Breast epithelium (tissue), 4 donors: ENCODE results near the gene SAMD3. TPM values are rescaled to one million over a fixed set of nuclear protein-coding genes. Genes with fewer than 3 reads are reported as not detected.

Experiments
- DNase-seq, 2 donors: peaks; one replicate each; pipeline ENCODE4 v3.0.0-alpha.2; 2019; ENCODE audit warnings: low spot score in 2 of 2
- H3K27ac ChIP-seq, 2 donors: fragments of 200-600 bp; sonication (generic) in 1 of 2; one replicate each; pipeline ENCODE4 v1.5.1; 2016 to 2019; ENCODE audit warnings: mild to moderate bottlenecking in 1 of 2
- H3K27me3 ChIP-seq, 2 donors: fragments of 200-600 bp; sonication (generic) in 1 of 2; one replicate each; pipeline versions ENCODE4 v1.5.1 to v1.6.0; 2017 to 2019; ENCODE audit warnings: control low read depth in 1 of 2, mild to moderate bottlenecking in 1 of 2
- H3K36me3 ChIP-seq: fragments of 200-600 bp; one replicate; pipeline ENCODE4 v1.5.1; 2019
- H3K4me1 ChIP-seq, 2 donors: fragments of 200-600 bp; sonication (generic); one replicate each; pipeline ENCODE4 v1.5.1; 2016 to 2019; ENCODE audit warnings: control low read depth in 1 of 2
- H3K4me3 ChIP-seq, 3 donors: fragments of 200-600 bp; sonication (generic); 1 replicate in 2 of 3; 2 replicates in 1 of 3; pipeline ENCODE4 v1.5.1; 2016 to 2019; ENCODE audit warnings: mild to moderate bottlenecking in 3 of 3, moderate library complexity in 2 of 3
- H3K9me3 ChIP-seq, 2 donors: fragments of 200-600 bp; sonication (generic) in 1 of 2; one replicate each; pipeline ENCODE4 v1.5.1; 2016 to 2019; ENCODE audit warnings: control low read depth in 1 of 2
- POLR2A ChIP-seq: fragments of 450-650 bp; IDR thresholded peaks from one replicate; pipeline ENCODE4 v1.6.1; 2016; ENCODE audit warnings: antibody characterized with exemption, mild to moderate bottlenecking, moderate library complexity
- POLR2AphosphoS5 ChIP-seq, 3 donors: sonication (generic); formaldehyde crosslinking; IDR thresholded peaks; one replicate each; pipeline ENCODE4 v1.6.1; 2017; ENCODE audit warnings: antibody characterized with exemption in 3 of 3
- intact Hi-C: fragments of 100-400 bp; cut with DNase I; formaldehyde crosslinking; loops from one replicate; pipeline ENCODE4 v1.15.1; 2023; ENCODE audit warnings: low total_unique reads
- total RNA-seq, 3 donors: library from RNA; depleted of rRNA; stranded (reverse); fragments of >200 nt; gene quantifications; one replicate each; pipeline ENCODE4 v1.1.0, GENCODE V29; 2016
- TF ChIP-seq, protein P1 (sequence below), 3 donors: fragments of 450-650 bp; IDR thresholded peaks; one replicate each; pipeline ENCODE4 v1.5.1; 2016 to 2017; ENCODE audit warnings: antibody characterized with exemption in 3 of 3, mild to moderate bottlenecking in 3 of 3, moderate library complexity in 3 of 3

The SAMD3 gene
- total RNA-seq, 3 donors from 2014 or later, result 0.33 to 2.1 (median 1.2) TPM

DNA sequence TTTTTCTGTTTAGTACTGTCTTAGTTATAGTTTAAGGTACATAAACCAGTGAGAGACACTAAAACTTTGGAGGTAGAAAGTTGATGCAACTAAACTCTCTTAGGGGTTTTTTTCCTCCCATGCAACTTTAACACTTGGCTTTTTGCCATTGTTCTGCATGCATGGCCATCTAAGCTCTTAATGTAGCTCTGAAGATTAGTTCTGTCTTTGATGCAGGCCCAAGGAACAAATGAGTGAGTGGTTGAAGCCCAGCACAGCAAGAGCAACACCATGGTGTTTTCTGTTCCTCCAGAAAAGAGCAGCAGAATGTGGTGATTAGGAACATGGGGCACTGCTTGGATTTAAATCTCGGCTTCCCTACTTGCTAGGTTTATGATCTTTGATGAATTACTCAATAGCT, 115.0 kb downstream of the SAMD3 start:
- DNase-seq, result no peak
- Histone ChIP-seq H3K36me3 (no peaks in the 10 kb centered on the region), H3K9me3 (no peaks in the 10 kb centered on the region), H3K4me1 (no peaks in the 10 kb centered on the region), H3K27me3 (no peaks in the 10 kb centered on the region), H3K4me3 (no peak overlapping the region), H3K27ac (no peak overlapping the region)
- intact Hi-C loops, result no loop called here
- TF ChIP-seq, protein P1, sequence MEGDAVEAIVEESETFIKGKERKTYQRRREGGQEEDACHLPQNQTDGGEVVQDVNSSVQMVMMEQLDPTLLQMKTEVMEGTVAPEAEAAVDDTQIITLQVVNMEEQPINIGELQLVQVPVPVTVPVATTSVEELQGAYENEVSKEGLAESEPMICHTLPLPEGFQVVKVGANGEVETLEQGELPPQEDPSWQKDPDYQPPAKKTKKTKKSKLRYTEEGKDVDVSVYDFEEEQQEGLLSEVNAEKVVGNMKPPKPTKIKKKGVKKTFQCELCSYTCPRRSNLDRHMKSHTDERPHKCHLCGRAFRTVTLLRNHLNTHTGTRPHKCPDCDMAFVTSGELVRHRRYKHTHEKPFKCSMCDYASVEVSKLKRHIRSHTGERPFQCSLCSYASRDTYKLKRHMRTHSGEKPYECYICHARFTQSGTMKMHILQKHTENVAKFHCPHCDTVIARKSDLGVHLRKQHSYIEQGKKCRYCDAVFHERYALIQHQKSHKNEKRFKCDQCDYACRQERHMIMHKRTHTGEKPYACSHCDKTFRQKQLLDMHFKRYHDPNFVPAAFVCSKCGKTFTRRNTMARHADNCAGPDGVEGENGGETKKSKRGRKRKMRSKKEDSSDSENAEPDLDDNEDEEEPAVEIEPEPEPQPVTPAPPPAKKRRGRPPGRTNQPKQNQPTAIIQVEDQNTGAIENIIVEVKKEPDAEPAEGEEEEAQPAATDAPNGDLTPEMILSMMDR (IDR thresholded peaks at IDR 0.05), result no peak
- TF ChIP-seq POLR2AphosphoS5 (IDR thresholded peaks at IDR 0.05), result no peak
- no peak for TF ChIP-seq POLR2A

DNA sequence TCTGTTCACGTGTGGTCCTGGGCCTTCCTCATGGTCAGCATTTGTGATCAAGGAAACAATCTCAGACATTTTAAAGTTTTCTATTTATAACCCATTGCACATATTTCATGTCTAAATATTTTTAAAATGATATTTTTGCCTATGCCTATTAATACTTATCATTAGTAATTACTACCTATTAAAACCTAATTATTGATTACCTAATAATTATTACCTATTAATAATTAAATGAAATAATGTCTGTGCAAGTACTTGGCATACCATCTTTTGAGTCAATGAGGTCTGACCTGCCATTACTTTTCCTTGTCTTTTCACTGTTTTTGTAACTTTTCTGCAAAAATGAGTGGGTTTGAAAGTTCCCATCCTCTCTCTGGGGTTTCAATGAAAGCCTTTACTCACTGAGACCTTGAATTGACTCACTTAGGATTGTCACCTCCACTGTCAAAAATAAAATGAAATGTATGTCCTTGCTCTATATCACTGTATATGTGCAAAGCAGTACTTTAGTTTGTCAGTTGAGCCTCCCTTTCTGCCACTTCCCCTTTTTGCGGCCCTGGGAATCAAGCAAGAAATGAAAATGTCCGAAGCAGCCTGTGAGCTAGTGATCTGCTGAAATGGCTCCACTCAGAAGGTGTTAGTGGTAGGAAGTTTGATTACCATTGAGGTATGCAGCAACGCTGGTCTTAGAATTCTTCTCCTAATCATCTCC, 116.6 kb downstream of the SAMD3 start:
- intact Hi-C loops, result no loop called here
- H3K4me3 ChIP-seq, result no peak overlapping the region
- H3K4me1 ChIP-seq, result no peaks in the 10 kb centered on the region
- no peak overlapping the region for H3K27ac ChIP-seq
- TF ChIP-seq POLR2AphosphoS5 (IDR thresholded peaks at IDR 0.05), result no peak
- TF ChIP-seq, protein P1 (IDR thresholded peaks at IDR 0.05), result no peak
- TF ChIP-seq POLR2A, result no peak
- H3K27me3 ChIP-seq, result no peaks in the 10 kb centered on the region
- H3K9me3 ChIP-seq, result no peaks in the 10 kb centered on the region
- H3K36me3 ChIP-seq, result no peaks in the 10 kb centered on the region
- no peak for DNase-seq

GRCh38 chr6:130099119-130099518, 123.6 kb downstream of the SAMD3 start:
- TF ChIP-seq, protein P1 (IDR thresholded peaks at IDR 0.05), result no peak
- TF ChIP-seq POLR2AphosphoS5 (IDR thresholded peaks at IDR 0.05) (no peak), POLR2A (no peak)
- Histone ChIP-seq H3K27me3 (no peaks in the 10 kb centered on the region), H3K4me3 (no peak overlapping the region), H3K27ac (no peak overlapping the region), H3K36me3 (no peaks in the 10 kb centered on the region), H3K4me1 (no peaks in the 10 kb centered on the region), H3K9me3 (no peaks in the 10 kb centered on the region)
- intact Hi-C loops, result no loop called here
- no peak for DNase-seq

DNA sequence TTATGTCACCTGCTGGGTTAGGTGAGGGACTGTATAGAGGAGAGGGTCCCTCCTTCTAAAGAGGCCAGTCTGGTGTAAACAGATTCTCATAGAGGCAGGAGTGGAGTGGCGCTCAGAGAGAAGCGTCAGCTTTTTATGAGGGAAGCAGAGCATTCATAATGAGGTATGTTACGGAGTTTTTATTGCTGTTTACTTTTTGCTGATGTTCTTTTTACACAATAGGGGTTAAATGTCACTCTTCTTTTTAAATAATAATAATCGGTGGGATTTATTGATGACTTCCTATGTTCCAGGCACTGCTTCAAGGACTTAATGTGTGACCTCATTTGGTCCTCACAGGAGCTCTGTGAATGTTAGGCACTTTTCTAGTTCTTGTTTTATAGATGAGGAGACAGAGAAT, 124.4 kb downstream of the SAMD3 start:
- no peak for DNase-seq
- Histone ChIP-seq H3K36me3 (no peaks in the 10 kb centered on the region), H3K4me3 (no peak overlapping the region), H3K4me1 (no peaks in the 10 kb centered on the region), H3K27ac (no peak overlapping the region), H3K27me3 (no peaks in the 10 kb centered on the region), H3K9me3 (no peaks in the 10 kb centered on the region)
- intact Hi-C loops, result no loop called here
- no peak for TF ChIP-seq POLR2AphosphoS5 (IDR thresholded peaks at IDR 0.05)
- no peak for TF ChIP-seq POLR2A
- TF ChIP-seq, protein P1 (IDR thresholded peaks at IDR 0.05), result no peak

Other genes starting within 250 kb of the SAMD3 start
- gene L3MBTL3, start 204.4 kb downstream of the SAMD3 start, total RNA-seq, result 10 to 100 TPM in 1 of 3 donors, 1 to 10 TPM in 2; 7.4 to 16.7 (median 9.7) TPM
- gene TMEM200A, start 143.1 kb upstream of the SAMD3 start, total RNA-seq, result 1 to 10 TPM; 4.6 to 6.6 (median 4.8) TPM